ENCODE measurements around the gene CRYGS.

The CRYGS gene

DNA sequence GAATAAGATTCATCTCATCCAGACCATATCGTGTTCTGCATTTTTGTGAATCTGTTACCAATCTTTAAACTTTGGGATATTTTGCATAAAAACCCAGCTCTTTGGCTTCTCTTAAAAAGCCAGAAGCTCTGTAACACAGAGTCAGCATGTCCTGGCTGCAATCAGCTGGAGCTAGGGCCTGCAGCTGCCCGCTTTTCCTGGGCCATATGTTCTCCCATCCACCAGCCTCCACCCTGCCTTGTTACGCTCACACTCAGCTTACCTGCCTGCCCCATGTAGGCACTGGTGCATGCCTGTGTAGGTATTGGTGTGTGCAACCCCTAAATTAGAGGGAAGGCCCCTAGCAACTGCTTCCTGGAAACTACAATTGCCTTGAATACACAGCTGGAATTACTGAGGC, 48.2 kb downstream of the CRYGS start:
- Histone ChIP-seq H3K27me3 (ENCODE audit: insufficient read depth, low read depth, severe bottlenecking) (no peaks in the 10 kb centered on the region), H3K27ac (no peak overlapping the region), H3K36me3 (no peaks in the 10 kb centered on the region), H3K4me3 (ENCODE audit: low read depth, low read length) (no peak overlapping the region), H3K9me3 (ENCODE audit: severe bottlenecking) (peaks cover 4% of the 10 kb centered on the region)
- TF ChIP-seq, protein P1, sequence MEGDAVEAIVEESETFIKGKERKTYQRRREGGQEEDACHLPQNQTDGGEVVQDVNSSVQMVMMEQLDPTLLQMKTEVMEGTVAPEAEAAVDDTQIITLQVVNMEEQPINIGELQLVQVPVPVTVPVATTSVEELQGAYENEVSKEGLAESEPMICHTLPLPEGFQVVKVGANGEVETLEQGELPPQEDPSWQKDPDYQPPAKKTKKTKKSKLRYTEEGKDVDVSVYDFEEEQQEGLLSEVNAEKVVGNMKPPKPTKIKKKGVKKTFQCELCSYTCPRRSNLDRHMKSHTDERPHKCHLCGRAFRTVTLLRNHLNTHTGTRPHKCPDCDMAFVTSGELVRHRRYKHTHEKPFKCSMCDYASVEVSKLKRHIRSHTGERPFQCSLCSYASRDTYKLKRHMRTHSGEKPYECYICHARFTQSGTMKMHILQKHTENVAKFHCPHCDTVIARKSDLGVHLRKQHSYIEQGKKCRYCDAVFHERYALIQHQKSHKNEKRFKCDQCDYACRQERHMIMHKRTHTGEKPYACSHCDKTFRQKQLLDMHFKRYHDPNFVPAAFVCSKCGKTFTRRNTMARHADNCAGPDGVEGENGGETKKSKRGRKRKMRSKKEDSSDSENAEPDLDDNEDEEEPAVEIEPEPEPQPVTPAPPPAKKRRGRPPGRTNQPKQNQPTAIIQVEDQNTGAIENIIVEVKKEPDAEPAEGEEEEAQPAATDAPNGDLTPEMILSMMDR (IDR thresholded peaks at IDR 0.05; ENCODE audit: low read depth, low read length), result no peak
- no peak for DNase-seq

DNA sequence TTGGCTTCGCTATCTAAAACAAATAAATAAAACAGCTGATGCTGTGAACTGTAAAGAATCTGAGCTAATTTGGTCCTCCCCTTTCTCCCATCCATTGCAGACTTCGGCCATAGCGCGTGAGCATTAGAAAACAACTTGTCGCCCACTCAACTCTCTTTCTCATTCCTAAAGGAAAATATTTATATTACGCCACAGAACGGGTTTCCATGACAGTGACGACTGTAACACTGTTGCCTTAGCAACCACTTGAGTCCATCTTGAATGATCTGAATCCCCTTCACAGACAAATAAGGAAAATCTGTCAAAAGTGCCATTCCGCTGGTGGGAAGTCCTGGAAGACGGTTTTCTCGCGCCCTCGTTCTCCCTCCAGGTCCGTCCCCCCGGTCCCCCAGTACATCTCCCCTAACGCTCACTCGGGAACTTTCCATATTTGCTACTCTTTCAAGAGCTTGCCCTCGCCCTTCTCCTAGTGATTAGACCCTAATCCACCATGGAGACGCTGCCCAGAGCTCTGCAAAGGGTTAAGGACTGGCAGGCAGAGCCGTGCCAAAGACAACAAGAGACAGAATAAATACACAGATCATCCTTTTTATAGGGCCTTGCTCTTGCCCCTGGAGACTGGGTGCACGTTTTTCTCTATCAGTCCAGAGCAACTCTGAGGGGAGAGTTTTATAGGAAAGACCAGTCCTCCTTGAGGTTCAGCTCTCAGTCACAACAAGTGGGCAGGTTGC, 50.5 kb downstream of the CRYGS start:
- no peak for DNase-seq
- TF ChIP-seq, protein P1 (IDR thresholded peaks at IDR 0.05; ENCODE audit: low read depth, low read length), result no peak
- H3K27me3 ChIP-seq (ENCODE audit: insufficient read depth, low read depth, severe bottlenecking), result peaks cover 5% of the 10 kb centered on the region

DNA sequence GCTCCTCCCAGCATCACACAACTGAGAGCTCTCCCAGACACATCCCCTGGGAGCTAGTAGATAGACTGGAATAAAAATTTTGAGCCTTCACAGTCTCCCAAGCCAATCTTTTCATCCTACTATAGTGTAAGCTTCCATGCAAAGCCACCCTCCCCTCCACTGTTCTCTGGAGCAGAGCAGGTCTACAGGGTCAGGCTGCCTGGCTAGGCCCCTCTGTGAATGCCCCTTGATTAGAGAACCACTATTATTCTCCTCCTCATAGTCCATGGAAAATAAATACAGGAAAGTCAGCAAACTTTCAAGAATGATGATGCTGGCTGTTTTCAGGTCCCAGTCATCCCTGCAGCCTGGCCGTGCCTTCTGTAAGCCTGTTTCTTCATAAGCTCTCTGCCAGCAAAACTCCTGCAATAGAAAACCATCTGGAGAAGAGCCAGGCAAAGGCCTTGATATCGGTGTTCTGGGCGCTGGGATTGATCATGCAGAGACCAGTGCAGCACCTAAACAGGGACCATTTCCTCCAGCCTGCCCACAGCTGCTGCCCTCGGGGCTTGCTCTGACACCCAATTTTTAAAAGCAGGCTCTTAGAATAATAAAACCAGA, 51.7 kb downstream of the CRYGS start:
- no peaks in the 10 kb centered on the region for H3K36me3 ChIP-seq
- H3K27ac ChIP-seq, result no peak overlapping the region
- TF ChIP-seq, protein P1 (IDR thresholded peaks at IDR 0.05; ENCODE audit: low read depth, low read length), result no peak
- peaks cover 13% of the 10 kb centered on the region for H3K27me3 ChIP-seq (ENCODE audit: insufficient read depth, low read depth, severe bottlenecking)
- H3K4me3 ChIP-seq (ENCODE audit: low read depth, low read length), result no peak overlapping the region
- no peaks in the 10 kb centered on the region for H3K9me3 ChIP-seq (ENCODE audit: severe bottlenecking)
- no peak for DNase-seq

More for the DNA sequence above, 50.5 kb downstream of the CRYGS start:
- no peak overlapping the region for H3K4me3 ChIP-seq (ENCODE audit: low read depth, low read length)
- H3K9me3 ChIP-seq (ENCODE audit: severe bottlenecking), result peaks cover 2% of the 10 kb centered on the region
- H3K27ac ChIP-seq, result no peak overlapping the region
- H3K36me3 ChIP-seq, result no peaks in the 10 kb centered on the region

DNA sequence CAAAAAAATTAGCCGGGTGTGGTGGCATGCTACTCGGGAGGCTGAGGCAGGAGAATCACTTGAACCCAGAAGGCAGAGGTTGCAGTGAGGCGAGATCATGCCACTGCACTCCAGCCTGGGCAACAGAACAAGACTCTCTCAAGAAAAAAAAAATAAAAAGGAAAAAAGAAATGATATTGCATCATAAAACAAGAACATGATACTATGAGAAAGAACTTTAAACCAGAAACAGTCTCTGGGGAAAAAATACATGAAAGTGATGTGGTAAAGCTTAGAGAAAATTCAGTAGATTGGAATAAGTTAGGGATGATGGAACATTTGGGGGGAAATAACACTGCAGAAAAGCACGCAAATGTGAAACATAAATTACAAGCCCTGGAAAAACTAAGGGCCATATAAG, 54.7 kb downstream of the CRYGS start:
- no peak for DNase-seq
- Histone ChIP-seq H3K27ac (no peak overlapping the region), H3K9me3 (ENCODE audit: severe bottlenecking) (no peaks in the 10 kb centered on the region), H3K4me3 (ENCODE audit: low read depth, low read length) (no peak overlapping the region), H3K36me3 (no peaks in the 10 kb centered on the region), H3K27me3 (ENCODE audit: insufficient read depth, low read depth, severe bottlenecking) (peaks cover 13% of the 10 kb centered on the region)
- TF ChIP-seq, protein P1 (IDR thresholded peaks at IDR 0.05; ENCODE audit: low read depth, low read length), result no peak
